Peyer's patch (tissue), 4 donors: ENCODE results near the gene SPINK14.

Source experiments
- POLR2A ChIP-seq, 2 donors: fragments of 450-650 bp; IDR thresholded peaks; one replicate each; pipeline ENCODE4 v1.5.1; 2017; ENCODE audit warnings: antibody characterized with exemption in 2 of 2, mild to moderate bottlenecking in 2 of 2, moderate library complexity in 2 of 2
- TF ChIP-seq, protein P1 (sequence below), 6 experiments: fragments of 450-650 bp in 4 of 6; fragments of 200-600 bp in 2 of 6; sonication (generic) in 1 of 6; IDR thresholded peaks; one replicate each; pipeline ENCODE4 v1.5.1; 2017 to 2019; ENCODE audit warnings: antibody characterized with exemption in 6 of 6, mild to moderate bottlenecking in 3 of 6, moderate library complexity in 1 of 6

DNA sequence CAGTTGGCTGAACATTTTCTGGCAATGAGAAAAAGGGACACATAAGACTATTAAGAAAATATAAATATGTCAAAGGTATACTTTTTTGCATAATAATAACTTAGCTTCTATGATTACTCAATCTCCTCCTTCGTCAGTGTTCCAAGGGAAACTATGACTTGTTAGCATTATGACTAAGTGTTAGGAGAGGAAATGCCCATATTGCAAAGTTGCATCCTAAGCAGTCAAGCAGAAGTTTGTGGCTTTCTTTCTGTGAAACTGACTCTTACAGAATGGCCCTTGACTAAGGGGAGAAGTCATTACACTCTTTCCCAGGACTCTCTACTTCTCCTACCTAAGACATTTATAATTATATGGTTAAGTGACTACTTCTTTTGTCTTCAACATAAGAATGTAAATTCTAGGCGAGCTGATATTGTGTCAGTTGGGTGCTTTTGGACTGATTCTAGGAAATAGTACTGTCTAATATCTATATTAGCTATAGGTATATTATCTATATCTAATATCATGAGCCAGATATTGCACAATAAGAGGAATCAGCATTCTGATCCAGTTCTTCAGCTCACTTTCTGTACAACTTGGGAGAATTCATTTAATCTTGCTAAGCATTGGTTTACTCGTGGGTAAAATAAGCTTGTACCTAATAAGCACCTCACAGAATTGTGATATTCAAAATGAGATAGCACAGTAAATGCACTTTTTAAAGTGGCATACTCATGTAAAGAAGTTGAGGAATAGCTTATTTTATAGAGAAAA lies 18.1 kb downstream of the SPINK14 start:
- TF ChIP-seq, protein P1, sequence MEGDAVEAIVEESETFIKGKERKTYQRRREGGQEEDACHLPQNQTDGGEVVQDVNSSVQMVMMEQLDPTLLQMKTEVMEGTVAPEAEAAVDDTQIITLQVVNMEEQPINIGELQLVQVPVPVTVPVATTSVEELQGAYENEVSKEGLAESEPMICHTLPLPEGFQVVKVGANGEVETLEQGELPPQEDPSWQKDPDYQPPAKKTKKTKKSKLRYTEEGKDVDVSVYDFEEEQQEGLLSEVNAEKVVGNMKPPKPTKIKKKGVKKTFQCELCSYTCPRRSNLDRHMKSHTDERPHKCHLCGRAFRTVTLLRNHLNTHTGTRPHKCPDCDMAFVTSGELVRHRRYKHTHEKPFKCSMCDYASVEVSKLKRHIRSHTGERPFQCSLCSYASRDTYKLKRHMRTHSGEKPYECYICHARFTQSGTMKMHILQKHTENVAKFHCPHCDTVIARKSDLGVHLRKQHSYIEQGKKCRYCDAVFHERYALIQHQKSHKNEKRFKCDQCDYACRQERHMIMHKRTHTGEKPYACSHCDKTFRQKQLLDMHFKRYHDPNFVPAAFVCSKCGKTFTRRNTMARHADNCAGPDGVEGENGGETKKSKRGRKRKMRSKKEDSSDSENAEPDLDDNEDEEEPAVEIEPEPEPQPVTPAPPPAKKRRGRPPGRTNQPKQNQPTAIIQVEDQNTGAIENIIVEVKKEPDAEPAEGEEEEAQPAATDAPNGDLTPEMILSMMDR (IDR thresholded peaks at IDR 0.05) = no peak
- TF ChIP-seq POLR2A (IDR thresholded peaks at IDR 0.05) = no peak
